Measurements from ENCODE around the gene ACO2. TPM values are rescaled to one million over a fixed set of nuclear protein-coding genes. Genes with fewer than 3 reads are reported as not detected.

ACO2 gene
- total RNA-seq, 1 experiment from 2014 or later, result 71.5 TPM

DNA sequence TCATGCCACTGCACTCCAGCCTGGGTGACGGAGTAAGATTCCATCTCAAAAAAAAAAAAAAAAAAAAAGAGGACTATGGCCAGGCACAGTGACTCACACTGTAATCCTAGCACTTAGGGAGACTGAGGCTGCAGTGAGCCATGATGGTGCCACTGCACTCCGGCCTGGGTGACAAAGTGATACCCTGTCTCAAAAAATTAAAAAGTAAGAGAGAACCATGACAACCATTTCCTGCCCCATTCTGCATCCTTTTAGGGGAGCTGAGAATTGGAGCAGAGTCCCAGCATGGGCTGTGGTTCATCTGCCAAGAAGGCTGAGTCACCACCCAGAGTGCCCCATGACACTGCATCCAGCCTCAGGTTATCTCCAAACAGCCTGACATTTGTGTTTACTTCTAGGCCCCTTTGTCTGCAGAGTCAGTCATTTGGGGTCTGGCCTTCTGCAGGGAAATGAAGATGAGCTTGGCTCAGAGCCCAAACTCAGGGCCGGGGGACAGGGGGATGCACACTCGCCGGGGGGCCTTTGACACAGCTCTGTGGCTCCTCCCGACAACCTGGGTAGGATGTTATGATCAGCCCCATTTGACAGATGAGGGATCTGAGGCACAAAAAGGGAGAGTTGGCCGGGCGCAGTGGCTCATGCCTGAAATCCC, 96.6 kb downstream of the ACO2 start:
- Histone ChIP-seq H3K9me3 (ENCODE audit: control insufficient read depth, insufficient read depth, low read depth, low read length) (no peaks in the 10 kb centered on the region), H3K27me3 (ENCODE audit: control insufficient read depth, insufficient read depth, low read length) (no peaks in the 10 kb centered on the region), H3K36me3 (ENCODE audit: control insufficient read depth, insufficient read depth, low read length) (no peaks in the 10 kb centered on the region), H3K27ac (ENCODE audit: low read length) (0 out of 2 replicates have a peak overlapping the region, but pooled peaks have one; percentile 8), H3K4me1 (ENCODE audit: control insufficient read depth, insufficient read depth, low read length) (peaks cover 49% of the 10 kb centered on the region), H3K4me3 (ENCODE audit: low read depth in 2 of 2, low read length in 2 of 2) (no peak overlapping the region)
- TF ChIP-seq POLR2AphosphoS5 (IDR thresholded peaks at IDR 0.05; ENCODE audit: low read depth, low read length) (no peak), TCF7L2 (IDR thresholded peaks at IDR 0.05; ENCODE audit: low read depth, low read length) (no peak), SIN3A (IDR thresholded peaks at IDR 0.05; ENCODE audit: borderline replicate concordance, insufficient read depth, low read depth, low read length) (no peak)
- TF ChIP-seq, protein P1, sequence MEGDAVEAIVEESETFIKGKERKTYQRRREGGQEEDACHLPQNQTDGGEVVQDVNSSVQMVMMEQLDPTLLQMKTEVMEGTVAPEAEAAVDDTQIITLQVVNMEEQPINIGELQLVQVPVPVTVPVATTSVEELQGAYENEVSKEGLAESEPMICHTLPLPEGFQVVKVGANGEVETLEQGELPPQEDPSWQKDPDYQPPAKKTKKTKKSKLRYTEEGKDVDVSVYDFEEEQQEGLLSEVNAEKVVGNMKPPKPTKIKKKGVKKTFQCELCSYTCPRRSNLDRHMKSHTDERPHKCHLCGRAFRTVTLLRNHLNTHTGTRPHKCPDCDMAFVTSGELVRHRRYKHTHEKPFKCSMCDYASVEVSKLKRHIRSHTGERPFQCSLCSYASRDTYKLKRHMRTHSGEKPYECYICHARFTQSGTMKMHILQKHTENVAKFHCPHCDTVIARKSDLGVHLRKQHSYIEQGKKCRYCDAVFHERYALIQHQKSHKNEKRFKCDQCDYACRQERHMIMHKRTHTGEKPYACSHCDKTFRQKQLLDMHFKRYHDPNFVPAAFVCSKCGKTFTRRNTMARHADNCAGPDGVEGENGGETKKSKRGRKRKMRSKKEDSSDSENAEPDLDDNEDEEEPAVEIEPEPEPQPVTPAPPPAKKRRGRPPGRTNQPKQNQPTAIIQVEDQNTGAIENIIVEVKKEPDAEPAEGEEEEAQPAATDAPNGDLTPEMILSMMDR (IDR thresholded peaks at IDR 0.05), result no peak
- TF ChIP-seq, protein P2, sequence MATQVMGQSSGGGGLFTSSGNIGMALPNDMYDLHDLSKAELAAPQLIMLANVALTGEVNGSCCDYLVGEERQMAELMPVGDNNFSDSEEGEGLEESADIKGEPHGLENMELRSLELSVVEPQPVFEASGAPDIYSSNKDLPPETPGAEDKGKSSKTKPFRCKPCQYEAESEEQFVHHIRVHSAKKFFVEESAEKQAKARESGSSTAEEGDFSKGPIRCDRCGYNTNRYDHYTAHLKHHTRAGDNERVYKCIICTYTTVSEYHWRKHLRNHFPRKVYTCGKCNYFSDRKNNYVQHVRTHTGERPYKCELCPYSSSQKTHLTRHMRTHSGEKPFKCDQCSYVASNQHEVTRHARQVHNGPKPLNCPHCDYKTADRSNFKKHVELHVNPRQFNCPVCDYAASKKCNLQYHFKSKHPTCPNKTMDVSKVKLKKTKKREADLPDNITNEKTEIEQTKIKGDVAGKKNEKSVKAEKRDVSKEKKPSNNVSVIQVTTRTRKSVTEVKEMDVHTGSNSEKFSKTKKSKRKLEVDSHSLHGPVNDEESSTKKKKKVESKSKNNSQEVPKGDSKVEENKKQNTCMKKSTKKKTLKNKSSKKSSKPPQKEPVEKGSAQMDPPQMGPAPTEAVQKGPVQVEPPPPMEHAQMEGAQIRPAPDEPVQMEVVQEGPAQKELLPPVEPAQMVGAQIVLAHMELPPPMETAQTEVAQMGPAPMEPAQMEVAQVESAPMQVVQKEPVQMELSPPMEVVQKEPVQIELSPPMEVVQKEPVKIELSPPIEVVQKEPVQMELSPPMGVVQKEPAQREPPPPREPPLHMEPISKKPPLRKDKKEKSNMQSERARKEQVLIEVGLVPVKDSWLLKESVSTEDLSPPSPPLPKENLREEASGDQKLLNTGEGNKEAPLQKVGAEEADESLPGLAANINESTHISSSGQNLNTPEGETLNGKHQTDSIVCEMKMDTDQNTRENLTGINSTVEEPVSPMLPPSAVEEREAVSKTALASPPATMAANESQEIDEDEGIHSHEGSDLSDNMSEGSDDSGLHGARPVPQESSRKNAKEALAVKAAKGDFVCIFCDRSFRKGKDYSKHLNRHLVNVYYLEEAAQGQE (IDR thresholded peaks at IDR 0.05; ENCODE audit: insufficient read depth in 1 of 2, low read depth in 2 of 2, low read length in 1 of 2), result no peak
- intact Hi-C loops (cut with micrococcal nuclease; ENCODE audit: unreplicated experiment) (no loop called here), in situ Hi-C loops (cut with HindIII; ENCODE audit: low pct_unique_long_range_greater_than_20kb, low sequenced_read_pairs) (no loop called here)
- ATAC-seq (peak; percentile 81), DNase-seq (ENCODE audit: low read depth, low spot score) (no peak)
- ChIA-PET POLR2A (no interaction called here), CTCF (no interaction called here)
- BruUV-seq (replicated peaks), result no TSS peak

DNA sequence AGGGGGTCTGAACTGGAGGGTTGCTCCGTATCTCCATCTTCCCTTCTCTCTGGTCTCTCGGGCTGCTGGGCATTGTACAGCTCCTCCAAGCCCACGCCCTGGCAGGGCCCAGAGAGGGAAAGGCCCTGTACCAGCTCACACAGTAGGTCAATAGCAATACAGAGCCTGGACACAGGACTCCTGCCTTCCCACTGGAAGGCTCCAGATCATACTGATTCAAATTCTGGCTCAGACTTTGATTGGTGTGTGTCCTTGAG, 98.5 kb downstream of the ACO2 start:
- H3K27ac ChIP-seq (ENCODE audit: low read length), result peak overlapping the region; percentile 39; the same call in 1 of the 2 replicates
- no peaks in the 10 kb centered on the region for H3K27me3 ChIP-seq (ENCODE audit: control insufficient read depth, insufficient read depth, low read length)
- DNase-seq (ENCODE audit: low read depth, low spot score) (no peak), ATAC-seq (no peak)
- ChIA-PET CTCF (interaction anchor here (1.4 kb wide), 1 partner anchor 10 kb away, joined by 3 read pairs; no protein-coding TSS in a partner anchor), POLR2A (no interaction called here)
- in situ Hi-C loops (cut with HindIII; ENCODE audit: low pct_unique_long_range_greater_than_20kb, low sequenced_read_pairs) (no loop called here), intact Hi-C loops (cut with micrococcal nuclease; ENCODE audit: unreplicated experiment) (no loop called here)
- TF ChIP-seq SIN3A (IDR thresholded peaks at IDR 0.05; ENCODE audit: borderline replicate concordance, insufficient read depth, low read depth, low read length) (no peak), TCF7L2 (IDR thresholded peaks at IDR 0.05; ENCODE audit: low read depth, low read length) (no peak), POLR2AphosphoS5 (IDR thresholded peaks at IDR 0.05; ENCODE audit: low read depth, low read length) (no peak)
- TF ChIP-seq, protein P2 (IDR thresholded peaks at IDR 0.05; ENCODE audit: insufficient read depth in 1 of 2, low read depth in 2 of 2, low read length in 1 of 2), result no peak
- TF ChIP-seq, protein P1 (IDR thresholded peaks at IDR 0.05), result no peak
- no TSS peak for BruUV-seq (replicated peaks)
- no peak overlapping the region for H3K4me3 ChIP-seq (ENCODE audit: low read depth in 2 of 2, low read length in 2 of 2)
- H3K36me3 ChIP-seq (ENCODE audit: control insufficient read depth, insufficient read depth, low read length), result no peaks in the 10 kb centered on the region
- H3K9me3 ChIP-seq (ENCODE audit: control insufficient read depth, insufficient read depth, low read depth, low read length), result no peaks in the 10 kb centered on the region
- H3K4me1 ChIP-seq (ENCODE audit: control insufficient read depth, insufficient read depth, low read length), result peaks cover 30% of the 10 kb centered on the region
